ENCODE measurements around the gene LDOC1. TPM values are rescaled to one million over a fixed set of nuclear protein-coding genes. Genes with fewer than 3 reads are reported as not detected.

LDOC1 gene
- total RNA-seq (2014; rRNA removed; shearing (Covaris generic)) (12.4 and 15.5 TPM in 2 replicates), polyA plus RNA-seq (2016; fragmentation: Nextera tagmentation; extraction: Ambion mirVana) (86.4 and 93.6 TPM in 2 replicates)
- long read RNA-seq, transcript LDOC1-201 (1 exons, 1,381 nt): major isoform, 23 of 24 reads
- long read RNA-seq, partial matches to known transcripts: 0 of 24 reads
- long read RNA-seq, other reads (novel, unspliced or antisense): 0 of 24 reads

GRCh38 chrX:141176586-141177451, at the start of gene LDOC1:
Gene LDOC1, minus strand, starts transcription at chrX:141177129. Its CDS starts 108 bp downstream, at chrX:141177021.
- ATAC-seq (peak; percentile 93), DNase-seq (ENCODE audit: low spot score) (peak; percentile 89)
- Histone ChIP-seq H3K4me2 (peak within 1 kb of the TSS; percentile 76), H3K27me3 (ENCODE audit: insufficient read depth) (no peaks in the 10 kb centered on the region), H3F3A (replicated peaks; ENCODE audit: low read depth) (no peaks in the 10 kb centered on the region), H3K9me2 (ENCODE audit: insufficient read depth) (no peaks in the 10 kb centered on the region), H3K79me2 (replicated peaks; ENCODE audit: insufficient read depth) (no peaks in the 10 kb centered on the region), H3K4me1 (ENCODE audit: insufficient read depth) (peaks cover 8% of the 10 kb centered on the region; the same call in 1 of the 2 replicates), H2AFZ (peak within 1 kb of the TSS; percentile 38; the same call in 1 of the 2 replicates), H3K27ac (ENCODE audit: low read depth) (peak within 1 kb of the TSS; percentile 57; the same call in 1 of the 2 replicates), H4K20me1 (replicated peaks; ENCODE audit: insufficient read depth) (no peaks in the 10 kb centered on the region), H3K4me3 (peak within 1 kb of the TSS; percentile 66), H3K36me3 (ENCODE audit: insufficient read depth) (no peaks in the 10 kb centered on the region)
- Mint-ChIP-seq H3K4me1 (peaks cover 28% of the 10 kb centered on the region), H3K4me3 (peak within 1 kb of the TSS; percentile 91), H3K36me3 (ENCODE audit: low read depth) (peaks cover 8% of the 10 kb centered on the region; the same call in 2 of the 3 replicates), H3K9me3 (no peaks in the 10 kb centered on the region), H3K27me3 (ENCODE audit: insufficient read depth, low read depth, poor library complexity) (peaks cover 3% of the 10 kb centered on the region), H3K27ac (peak within 1 kb of the TSS; percentile 86)
- TF ChIP-seq JUNB (IDR thresholded peaks at IDR 0.05; ENCODE audit: unreplicated experiment): no peak
- peak; percentile 73 for TF ChIP-seq POLR2AphosphoS5 (IDR thresholded peaks at IDR 0.05; ENCODE audit: low read depth)
- TF ChIP-seq STAT1 (IDR thresholded peaks at IDR 0.05; ENCODE audit: unreplicated experiment): no peak
- TF ChIP-seq, protein P1, sequence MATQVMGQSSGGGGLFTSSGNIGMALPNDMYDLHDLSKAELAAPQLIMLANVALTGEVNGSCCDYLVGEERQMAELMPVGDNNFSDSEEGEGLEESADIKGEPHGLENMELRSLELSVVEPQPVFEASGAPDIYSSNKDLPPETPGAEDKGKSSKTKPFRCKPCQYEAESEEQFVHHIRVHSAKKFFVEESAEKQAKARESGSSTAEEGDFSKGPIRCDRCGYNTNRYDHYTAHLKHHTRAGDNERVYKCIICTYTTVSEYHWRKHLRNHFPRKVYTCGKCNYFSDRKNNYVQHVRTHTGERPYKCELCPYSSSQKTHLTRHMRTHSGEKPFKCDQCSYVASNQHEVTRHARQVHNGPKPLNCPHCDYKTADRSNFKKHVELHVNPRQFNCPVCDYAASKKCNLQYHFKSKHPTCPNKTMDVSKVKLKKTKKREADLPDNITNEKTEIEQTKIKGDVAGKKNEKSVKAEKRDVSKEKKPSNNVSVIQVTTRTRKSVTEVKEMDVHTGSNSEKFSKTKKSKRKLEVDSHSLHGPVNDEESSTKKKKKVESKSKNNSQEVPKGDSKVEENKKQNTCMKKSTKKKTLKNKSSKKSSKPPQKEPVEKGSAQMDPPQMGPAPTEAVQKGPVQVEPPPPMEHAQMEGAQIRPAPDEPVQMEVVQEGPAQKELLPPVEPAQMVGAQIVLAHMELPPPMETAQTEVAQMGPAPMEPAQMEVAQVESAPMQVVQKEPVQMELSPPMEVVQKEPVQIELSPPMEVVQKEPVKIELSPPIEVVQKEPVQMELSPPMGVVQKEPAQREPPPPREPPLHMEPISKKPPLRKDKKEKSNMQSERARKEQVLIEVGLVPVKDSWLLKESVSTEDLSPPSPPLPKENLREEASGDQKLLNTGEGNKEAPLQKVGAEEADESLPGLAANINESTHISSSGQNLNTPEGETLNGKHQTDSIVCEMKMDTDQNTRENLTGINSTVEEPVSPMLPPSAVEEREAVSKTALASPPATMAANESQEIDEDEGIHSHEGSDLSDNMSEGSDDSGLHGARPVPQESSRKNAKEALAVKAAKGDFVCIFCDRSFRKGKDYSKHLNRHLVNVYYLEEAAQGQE (IDR thresholded peaks at IDR 0.05; ENCODE audit: unreplicated experiment): no peak

DNA sequence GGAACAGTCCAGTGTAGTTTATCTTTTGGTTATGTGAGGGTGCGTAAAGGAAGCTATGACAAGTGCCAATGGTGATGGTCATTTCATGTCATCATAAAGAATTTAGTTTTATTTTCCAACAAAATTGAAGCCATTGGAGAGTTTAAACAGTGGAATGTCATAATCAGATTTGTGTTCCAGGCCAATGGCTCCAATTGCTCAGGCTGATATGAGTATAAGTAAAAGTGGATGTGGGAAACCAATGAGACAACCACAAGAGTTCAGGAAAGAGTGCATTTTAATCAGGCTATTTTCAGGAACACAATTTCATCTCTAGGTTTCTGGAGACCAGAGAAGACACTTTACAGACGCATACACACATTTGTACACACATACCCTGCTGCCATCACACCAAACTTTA, 44.7 kb upstream of the LDOC1 start:
- Histone ChIP-seq H3K27ac (ENCODE audit: low read depth) (no peak overlapping the region), H3K79me2 (replicated peaks; ENCODE audit: insufficient read depth) (no peaks in the 10 kb centered on the region), H3K4me2 (no peak overlapping the region), H3K36me3 (ENCODE audit: insufficient read depth) (no peaks in the 10 kb centered on the region), H3K9me2 (ENCODE audit: insufficient read depth) (no peaks in the 10 kb centered on the region), H3K4me3 (no peak overlapping the region), H3F3A (replicated peaks; ENCODE audit: low read depth) (no peaks in the 10 kb centered on the region), H4K20me1 (replicated peaks; ENCODE audit: insufficient read depth) (no peaks in the 10 kb centered on the region), H3K27me3 (ENCODE audit: insufficient read depth) (no peaks in the 10 kb centered on the region), H3K4me1 (ENCODE audit: insufficient read depth) (no peaks in the 10 kb centered on the region), H2AFZ (no peak overlapping the region)
- Mint-ChIP-seq H3K36me3 (ENCODE audit: low read depth) (no peaks in the 10 kb centered on the region), H3K4me1 (no peaks in the 10 kb centered on the region), H3K27me3 (ENCODE audit: insufficient read depth, low read depth, poor library complexity) (no peaks in the 10 kb centered on the region), H3K9me3 (0 out of 3 replicates have a peak, but pooled peaks cover 2% of the 10 kb centered on the region), H3K4me3 (no peak overlapping the region), H3K27ac (no peak overlapping the region)
- ATAC-seq: no peak
- no peak for DNase-seq (ENCODE audit: low spot score)
- TF ChIP-seq EZH2 (IDR thresholded peaks at IDR 0.05; ENCODE audit: low read depth, unreplicated experiment) (no peak), ZNF331 (CRISPR knock-in tag; IDR thresholded peaks at IDR 0.05; ENCODE audit: low read depth) (no peak), POLR2AphosphoS5 (IDR thresholded peaks at IDR 0.05; ENCODE audit: low read depth) (no peak)
- TF ChIP-seq, protein P2, sequence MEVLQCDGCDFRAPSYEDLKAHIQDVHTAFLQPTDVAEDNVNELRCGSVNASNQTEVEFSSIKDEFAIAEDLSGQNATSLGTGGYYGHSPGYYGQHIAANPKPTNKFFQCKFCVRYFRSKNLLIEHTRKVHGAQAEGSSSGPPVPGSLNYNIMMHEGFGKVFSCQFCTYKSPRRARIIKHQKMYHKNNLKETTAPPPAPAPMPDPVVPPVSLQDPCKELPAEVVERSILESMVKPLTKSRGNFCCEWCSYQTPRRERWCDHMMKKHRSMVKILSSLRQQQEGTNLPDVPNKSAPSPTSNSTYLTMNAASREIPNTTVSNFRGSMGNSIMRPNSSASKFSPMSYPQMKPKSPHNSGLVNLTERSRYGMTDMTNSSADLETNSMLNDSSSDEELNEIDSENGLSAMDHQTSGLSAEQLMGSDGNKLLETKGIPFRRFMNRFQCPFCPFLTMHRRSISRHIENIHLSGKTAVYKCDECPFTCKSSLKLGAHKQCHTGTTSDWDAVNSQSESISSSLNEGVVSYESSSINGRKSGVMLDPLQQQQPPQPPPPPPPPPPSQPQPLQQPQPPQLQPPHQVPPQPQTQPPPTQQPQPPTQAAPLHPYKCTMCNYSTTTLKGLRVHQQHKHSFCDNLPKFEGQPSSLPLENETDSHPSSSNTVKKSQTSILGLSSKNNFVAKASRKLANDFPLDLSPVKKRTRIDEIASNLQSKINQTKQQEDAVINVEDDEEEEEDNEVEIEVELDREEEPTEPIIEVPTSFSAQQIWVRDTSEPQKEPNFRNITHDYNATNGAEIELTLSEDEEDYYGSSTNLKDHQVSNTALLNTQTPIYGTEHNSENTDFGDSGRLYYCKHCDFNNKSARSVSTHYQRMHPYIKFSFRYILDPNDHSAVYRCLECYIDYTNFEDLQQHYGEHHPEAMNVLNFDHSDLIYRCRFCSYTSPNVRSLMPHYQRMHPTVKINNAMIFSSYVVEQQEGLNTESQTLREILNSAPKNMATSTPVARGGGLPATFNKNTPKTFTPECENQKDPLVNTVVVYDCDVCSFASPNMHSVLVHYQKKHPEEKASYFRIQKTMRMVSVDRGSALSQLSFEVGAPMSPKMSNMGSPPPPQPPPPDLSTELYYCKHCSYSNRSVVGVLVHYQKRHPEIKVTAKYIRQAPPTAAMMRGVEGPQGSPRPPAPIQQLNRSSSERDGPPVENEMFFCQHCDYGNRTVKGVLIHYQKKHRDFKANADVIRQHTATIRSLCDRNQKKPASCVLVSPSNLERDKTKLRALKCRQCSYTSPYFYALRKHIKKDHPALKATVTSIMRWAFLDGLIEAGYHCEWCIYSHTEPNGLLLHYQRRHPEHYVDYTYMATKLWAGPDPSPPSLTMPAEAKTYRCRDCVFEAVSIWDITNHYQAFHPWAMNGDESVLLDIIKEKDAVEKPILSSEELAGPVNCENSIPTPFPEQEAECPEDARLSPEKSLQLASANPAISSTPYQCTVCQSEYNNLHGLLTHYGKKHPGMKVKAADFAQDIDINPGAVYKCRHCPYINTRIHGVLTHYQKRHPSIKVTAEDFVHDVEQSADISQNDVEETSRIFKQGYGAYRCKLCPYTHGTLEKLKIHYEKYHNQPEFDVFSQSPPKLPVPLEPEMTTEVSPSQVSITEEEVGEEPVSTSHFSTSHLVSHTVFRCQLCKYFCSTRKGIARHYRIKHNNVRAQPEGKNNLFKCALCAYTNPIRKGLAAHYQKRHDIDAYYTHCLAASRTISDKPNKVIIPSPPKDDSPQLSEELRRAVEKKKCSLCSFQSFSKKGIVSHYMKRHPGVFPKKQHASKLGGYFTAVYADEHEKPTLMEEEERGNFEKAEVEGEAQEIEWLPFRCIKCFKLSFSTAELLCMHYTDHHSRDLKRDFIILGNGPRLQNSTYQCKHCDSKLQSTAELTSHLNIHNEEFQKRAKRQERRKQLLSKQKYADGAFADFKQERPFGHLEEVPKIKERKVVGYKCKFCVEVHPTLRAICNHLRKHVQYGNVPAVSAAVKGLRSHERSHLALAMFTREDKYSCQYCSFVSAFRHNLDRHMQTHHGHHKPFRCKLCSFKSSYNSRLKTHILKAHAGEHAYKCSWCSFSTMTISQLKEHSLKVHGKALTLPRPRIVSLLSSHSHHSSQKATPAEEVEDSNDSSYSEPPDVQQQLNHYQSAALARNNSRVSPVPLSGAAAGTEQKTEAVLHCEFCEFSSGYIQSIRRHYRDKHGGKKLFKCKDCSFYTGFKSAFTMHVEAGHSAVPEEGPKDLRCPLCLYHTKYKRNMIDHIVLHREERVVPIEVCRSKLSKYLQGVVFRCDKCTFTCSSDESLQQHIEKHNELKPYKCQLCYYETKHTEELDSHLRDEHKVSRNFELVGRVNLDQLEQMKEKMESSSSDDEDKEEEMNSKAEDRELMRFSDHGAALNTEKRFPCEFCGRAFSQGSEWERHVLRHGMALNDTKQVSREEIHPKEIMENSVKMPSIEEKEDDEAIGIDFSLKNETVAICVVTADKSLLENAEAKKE (CRISPR knock-in tag; IDR thresholded peaks at IDR 0.05): no peak
